ENCODE measurements around the gene KAZN.

The KAZN gene

GRCh38 chr1:14769486-14770274 is 171.2 kb downstream of the KAZN start:
- no peak for DNase-seq (ENCODE audit: low spot score)

GRCh38 chr1:14773396-14774025 is 175.0 kb downstream of the KAZN start:
- no peak for DNase-seq (ENCODE audit: low spot score)

- no peak for DNase-seq (ENCODE audit: low spot score)
Observed at GRCh38 chr1:14774225-14774624, 175.7 kb downstream of the KAZN start.

GRCh38 chr1:14774988-14775387 is 176.5 kb downstream of the KAZN start:
- DNase-seq (ENCODE audit: low spot score) = no peak

GRCh38 chr1:14775434-14775833 is 176.9 kb downstream of the KAZN start:
- no peak for DNase-seq (ENCODE audit: low spot score)

GRCh38 chr1:14777516-14778506 is 179.3 kb downstream of the KAZN start:
- DNase-seq (ENCODE audit: low spot score) = no peak

- DNase-seq (ENCODE audit: low spot score) = no peak
Observed at GRCh38 chr1:14778541-14778897, 180.0 kb downstream of the KAZN start.

- DNase-seq (ENCODE audit: low spot score) = peak; percentile 21
Observed at GRCh38 chr1:14778898-14779865, 180.7 kb downstream of the KAZN start.

- no peak for DNase-seq (ENCODE audit: low spot score)
Observed at GRCh38 chr1:14780271-14780670, 181.8 kb downstream of the KAZN start.

- DNase-seq (ENCODE audit: low spot score) = no peak
Observed at GRCh38 chr1:14781811-14782210, 183.3 kb downstream of the KAZN start.

- no peak for DNase-seq (ENCODE audit: low spot score)
Observed at GRCh38 chr1:14782741-14783591, 184.5 kb downstream of the KAZN start.

GRCh38 chr1:14783592-14783886 is 185.1 kb downstream of the KAZN start:
- no peak for DNase-seq (ENCODE audit: low spot score)

- DNase-seq (ENCODE audit: low spot score) = no peak
Observed at GRCh38 chr1:14784790-14785773, 186.6 kb downstream of the KAZN start.

GRCh38 chr1:14786109-14786675 is 187.7 kb downstream of the KAZN start:
- DNase-seq (ENCODE audit: low spot score) = no peak

- no peak for DNase-seq (ENCODE audit: low spot score)
Observed at GRCh38 chr1:14786681-14787080, 188.2 kb downstream of the KAZN start.

GRCh38 chr1:14787604-14788003 is 189.1 kb downstream of the KAZN start:
- no peak for DNase-seq (ENCODE audit: low spot score)

- DNase-seq (ENCODE audit: low spot score) = no peak
Observed at GRCh38 chr1:14788080-14788479, 189.6 kb downstream of the KAZN start.

- no peak for DNase-seq (ENCODE audit: low spot score)
Observed at GRCh38 chr1:14790982-14791381, 192.5 kb downstream of the KAZN start.

- no peak for DNase-seq (ENCODE audit: low spot score)
Observed at GRCh38 chr1:14791654-14792053, 193.2 kb downstream of the KAZN start.

All from HuH-7.5 (cell line).